SK-N-SH (cell line): ENCODE measurements around the gene DCHS1. TPM values are rescaled to one million over a fixed set of nuclear protein-coding genes. Genes with fewer than 3 reads are reported as not detected.
A peak's percentile ranks its signal among the peaks of the same experiment; 100 is the strongest.

Experiments
- CTCF ChIA-PET: fragments of 300-600, 350-600 bp; formaldehyde crosslinking; extraction: SDS; loops from one replicate; lab custom pipeline; 2021; lab: Yijun Ruan, JAX
- POLR2A ChIA-PET: fragments of 350-600 bp; sonication (Branson Sonifier 250); formaldehyde crosslinking; extraction: SDS; loops from one replicate; lab custom pipeline; 2020; ENCODE audit warnings: antibody characterized with exemption, inconsistent platforms; lab: Yijun Ruan, JAX
- DNase-seq: peaks from one replicate; pipeline ENCODE4 v3.0.0; 2012
- H2AFZ ChIP-seq: fragments of 200-600 bp; sonication (generic); 2 replicates; pipeline ENCODE4 v1.8.1; 2016; ENCODE audit warnings: antibody characterized with exemption, mild to moderate bottlenecking, low read depth
- H3F3A ChIP-seq: fragments of 200-600 bp; sonication (generic); replicated peaks from 2 replicates; pipeline ENCODE3; 2016; ENCODE audit warnings: antibody characterized with exemption, mild to moderate bottlenecking; ENCODE audit not compliant: insufficient read depth
- H3K27ac ChIP-seq, 2 experiments: fragments of 200-500 bp in 1 of 2; fragments of 200-600 bp in 1 of 2; sonication (Bioruptor generic) in 1 of 2; sonication (generic), shearing (Covaris generic) in 1 of 2; 2 replicates each; pipeline versions ENCODE4 v1.5.1 to v1.6.1; 2014 to 2016; ENCODE audit warnings: low read depth in 2 of 2, inconsistent platforms in 1 of 2, low read length in 1 of 2, mild to moderate bottlenecking in 1 of 2, mixed read lengths in 1 of 2
- H3K27me3 ChIP-seq: fragments of 200-600 bp; sonication (generic), shearing (Covaris generic); 2 replicates; pipeline ENCODE4 v1.6.1; 2016; ENCODE audit warnings: mixed run types; ENCODE audit not compliant: insufficient read depth
- H3K36me3 ChIP-seq, 2 experiments: fragments of 200-500 bp in 1 of 2; fragments of 200-600 bp in 1 of 2; sonication (Bioruptor generic) in 1 of 2; sonication (generic) in 1 of 2; replicated peaks in 1 of 2; 2 replicates each; pipeline versions ENCODE3 to v1.5.1; 2014 to 2016; ENCODE audit warnings: low read length in 1 of 2, mild to moderate bottlenecking in 1 of 2; ENCODE audit not compliant: insufficient read depth in 2 of 2, control insufficient read depth in 1 of 2
- H3K4me1 ChIP-seq, 2 experiments: fragments of 200-500 bp in 1 of 2; fragments of 200-600 bp in 1 of 2; sonication (Bioruptor generic) in 1 of 2; sonication (generic), shearing (Covaris generic) in 1 of 2; 2 replicates each; pipeline versions ENCODE4 v1.5.1 to v1.6.1; 2014 to 2016; ENCODE audit warnings: low read depth in 1 of 2, low read length in 1 of 2, mixed run types in 1 of 2; ENCODE audit not compliant: insufficient read depth in 2 of 2, control insufficient read depth in 1 of 2
- H3K4me2 ChIP-seq: fragments of 200-600 bp; sonication (generic), shearing (Covaris generic); 2 replicates; pipeline ENCODE4 v1.6.1; 2017; ENCODE audit warnings: mixed run types
- H3K4me3 ChIP-seq, 2 experiments: fragments of 200-500 bp in 1 of 2; fragments of 200-600 bp in 1 of 2; sonication (Bioruptor generic) in 1 of 2; sonication (generic), shearing (Covaris generic) in 1 of 2; 2 replicates each; pipeline versions ENCODE4 v1.5.1 to v1.8.1; 2014 to 2016; ENCODE audit warnings: low read depth in 2 of 2, inconsistent platforms in 1 of 2, low read length in 1 of 2, mild to moderate bottlenecking in 1 of 2, mixed read lengths in 1 of 2, moderate library complexity in 1 of 2
- H3K79me2 ChIP-seq: fragments of 200-600 bp; sonication (generic); 2 replicates; pipeline ENCODE4 v1.8.1; 2017; ENCODE audit warnings: mild to moderate bottlenecking; ENCODE audit not compliant: insufficient read depth
- H3K9ac ChIP-seq: fragments of 200-600 bp; sonication (generic); 2 replicates; pipeline ENCODE4 v1.6.1; 2017; ENCODE audit warnings: mixed run types
- H3K9me2 ChIP-seq: fragments of 200-600 bp; sonication (generic); 2 replicates; pipeline ENCODE4 v1.6.1; 2017; ENCODE audit warnings: mixed run types
- H3K9me3 ChIP-seq: fragments of 200-600 bp; sonication (generic); 2 replicates; pipeline ENCODE4 v1.6.1; 2017; ENCODE audit warnings: mixed run types, mild to moderate bottlenecking, moderate library complexity
- H4K20me1 ChIP-seq: fragments of 200-600 bp; sonication (generic); 2 replicates; pipeline ENCODE4 v1.6.1; 2017; ENCODE audit warnings: mild to moderate bottlenecking, mixed run types; ENCODE audit not compliant: insufficient read depth
- EP300 ChIP-seq, 2 experiments: IDR thresholded peaks; 2 replicates each; pipeline versions ENCODE4 v1.4.0 to v1.6.1; 2012; ENCODE audit warnings: borderline replicate concordance in 1 of 2, low read depth in 1 of 2, low read length in 1 of 2
- EZH2phosphoT487 ChIP-seq: fragments of 200-600 bp; sonication (generic); IDR thresholded peaks from 2 replicates; pipeline ENCODE4 v1.6.1; 2017; ENCODE audit warnings: low read depth, mixed run types, mild to moderate bottlenecking, antibody characterized with exemption, moderate library complexity, borderline replicate concordance
- FOSL2 ChIP-seq: IDR thresholded peaks from 2 replicates; pipeline ENCODE4 v1.4.0; 2012; ENCODE audit warnings: low read depth, mild to moderate bottlenecking, moderate library complexity, borderline replicate concordance
- FOXJ3 ChIP-seq: sonication (generic); formaldehyde crosslinking; IDR thresholded peaks from 2 replicates; pipeline ENCODE4 v1.5.1; 2020; ENCODE audit warnings: mild to moderate bottlenecking, missing genetic modification reagents
- FOXM1 ChIP-seq: IDR thresholded peaks from 2 replicates; pipeline ENCODE4 v1.4.0; 2012; ENCODE audit warnings: low read depth, mild to moderate bottlenecking
- GATA2 ChIP-seq: sonication (generic); formaldehyde crosslinking; IDR thresholded peaks from 2 replicates; pipeline ENCODE4 v1.5.0; 2020; ENCODE audit warnings: mild to moderate bottlenecking, missing genetic modification reagents
- JUND ChIP-seq: IDR thresholded peaks from 2 replicates; pipeline ENCODE4 v1.4.0; 2012
- MEF2A ChIP-seq: IDR thresholded peaks from 2 replicates; pipeline ENCODE4 v1.4.0; 2012; ENCODE audit warnings: low read depth, borderline replicate concordance
- MXI1 ChIP-seq: IDR thresholded peaks from 2 replicates; pipeline ENCODE4 v1.6.1; 2012; ENCODE audit warnings: mild to moderate bottlenecking, low read depth, low read length, improper control_type of control experiment
- NFIC ChIP-seq: IDR thresholded peaks from 2 replicates; pipeline ENCODE4 v1.4.0; 2012; ENCODE audit warnings: borderline replicate concordance
- NRF1 ChIP-seq: IDR thresholded peaks from 2 replicates; pipeline ENCODE4 v1.6.1; 2012; ENCODE audit warnings: low read depth, mild to moderate bottlenecking, low read length
- POLR2AphosphoS5 ChIP-seq: IDR thresholded peaks from 2 replicates; pipeline ENCODE4 v1.6.1; 2012; ENCODE audit warnings: low read depth, low read length
- RAD21 ChIP-seq: IDR thresholded peaks from 2 replicates; pipeline ENCODE4 v1.6.1; 2012; ENCODE audit warnings: mild to moderate bottlenecking, low read length
- RCOR1 ChIP-seq: fragments of 150-350 bp; IDR thresholded peaks from 2 replicates; pipeline ENCODE4 v1.6.1; 2017; ENCODE audit warnings: antibody characterized with exemption, low read length
- RXRA ChIP-seq: IDR thresholded peaks from 2 replicates; pipeline ENCODE4 v1.4.0; 2012; ENCODE audit warnings: low read depth, mild to moderate bottlenecking, borderline replicate concordance
- SIN3A ChIP-seq: IDR thresholded peaks from 2 replicates; pipeline ENCODE4 v1.6.1; 2012; ENCODE audit warnings: low read depth, mild to moderate bottlenecking, low read length, moderate library complexity, borderline replicate concordance
- SMC3 ChIP-seq: IDR thresholded peaks from 2 replicates; pipeline ENCODE4 v1.6.1; 2012; ENCODE audit warnings: low read depth, low read length, improper control_type of control experiment
- TAF1 ChIP-seq: IDR thresholded peaks from 2 replicates; pipeline ENCODE4 v1.6.1; 2012; ENCODE audit warnings: low read depth, mild to moderate bottlenecking, low read length, moderate library complexity, borderline replicate concordance
- TCF12 ChIP-seq: IDR thresholded peaks from 2 replicates; pipeline ENCODE4 v1.4.0; 2012
- TEAD4 ChIP-seq: IDR thresholded peaks from 2 replicates; pipeline ENCODE4 v1.4.0; 2012; ENCODE audit warnings: mild to moderate bottlenecking, borderline replicate concordance; ENCODE audit not compliant: insufficient read depth
- USF2 ChIP-seq: fragments of 150-350 bp; IDR thresholded peaks from 2 replicates; pipeline ENCODE4 v1.6.1; 2017; ENCODE audit warnings: antibody characterized with exemption, low read length, low read depth, borderline replicate concordance
- YY1 ChIP-seq: IDR thresholded peaks from 2 replicates; pipeline ENCODE4 v1.4.0; 2012; ENCODE audit warnings: low read depth, mild to moderate bottlenecking
- WGBS: methylation state at CpG from one replicate; pipeline ENCODE4 v1.1.6; 2017; ENCODE audit warnings: low lambda C conversion rate; 5-methylcytosine and 5-hydroxymethylcytosine counted together
- polyA plus RNA-seq, 3 experiments: library from polyadenylated mRNA; depleted of rRNA; stranded (reverse); fragments of >200 nt; gene quantifications; 2 replicates each; pipeline ENCODE4 v1.2.3, GENCODE V29; 2012
- TF ChIP-seq, protein P1 (sequence below): fragments of 200-600 bp; sonication (generic); IDR thresholded peaks from 2 replicates; pipeline ENCODE4 v1.6.1; 2017; ENCODE audit warnings: antibody characterized with exemption, mild to moderate bottlenecking, moderate library complexity
- TF ChIP-seq, protein P2 (sequence below): IDR thresholded peaks from 2 replicates; pipeline ENCODE4; 2012
- TF ChIP-seq, protein P3 (sequence below): fragments of 150-350 bp; IDR thresholded peaks from 2 replicates; pipeline ENCODE4 v1.6.1; 2016; ENCODE audit warnings: mild to moderate bottlenecking, low read depth, low read length
- TF ChIP-seq, protein P4 (sequence below): IDR thresholded peaks from 2 replicates; pipeline ENCODE4 v1.4.0; 2012; ENCODE audit warnings: low read depth, borderline replicate concordance
- TF ChIP-seq, protein P5 (sequence below): IDR thresholded peaks from 2 replicates; pipeline ENCODE4 v1.4.0; 2012; ENCODE audit warnings: low read depth

Gene DCHS1
- polyA plus RNA-seq, 1 of the 3 experiments (the other 2 are of a cell fraction), result 5.7 TPM

- H3K4me3 ChIP-seq, result no peak overlapping the region; a peak in 1 of 4 replicates
- no peaks in the 10 kb centered on the region for H3K9me2 ChIP-seq
- H3K79me2 ChIP-seq, result peaks cover 7% of the 10 kb centered on the region; the same call in 1 of the 2 replicates
- H3K4me1 ChIP-seq, result peaks cover 17 to 27% of the 10 kb centered on the region in 2 experiments
- peak; percentile 56 for DNase-seq
- H3K36me3 ChIP-seq, result no peaks in the 10 kb centered on the region
- no peaks in the 10 kb centered on the region for H3K9me3 ChIP-seq
- peak overlapping the region; percentile 24; the same call in 1 of the 2 replicates for H3K9ac ChIP-seq
- ChIA-PET POLR2A (no interaction called here), CTCF (interaction anchor here (1.0 to 2.2 kb wide), 3 partner anchors 28 to 107 kb away, joined by 3 to 6 read pairs (median 5); partner anchors contain the start of gene MRPL17)
- H3K27me3 ChIP-seq, result no peaks in the 10 kb centered on the region
- no peak overlapping the region; the same call in 1 of the 2 replicates for H2AFZ ChIP-seq
- peak overlapping the region; percentile 90 to 93 for H3K27ac ChIP-seq
- H3F3A ChIP-seq, result peaks cover 28% of the 10 kb centered on the region
- no peaks in the 10 kb centered on the region; the same call in 1 of the 2 replicates for H4K20me1 ChIP-seq
- WGBS, result 11% methylated on average over 5 of the region's 6 CpGs
- H3K4me2 ChIP-seq, result peak overlapping the region; percentile 61
- TF ChIP-seq POLR2AphosphoS5 (peak; percentile 75), MEF2A (no peak), FOSL2 (peak; percentile 28; the same call in 1 of the 2 replicates), FOXJ3 (CRISPR knock-in tag) (no peak), EZH2phosphoT487 (no peak), TAF1 (no peak; the same call in 1 of the 2 replicates), USF2 (no peak), MXI1 (no peak), GATA2 (no peak), TEAD4 (peak; percentile 76; the same call in 1 of the 2 replicates), JUND (peak; percentile 64), SIN3A (no peak; the same call in 1 of the 2 replicates), RAD21 (no peak), SMC3 (no peak; the same call in 1 of the 2 replicates), NFIC (peak; percentile 99), FOXM1 (peak; percentile 76; the same call in 1 of the 2 replicates), RCOR1 (no peak), TCF12 (peak; percentile 97), YY1 (peak; percentile 31; the same call in 1 of the 2 replicates), EP300 (IDR thresholded peaks at IDR 0.05; ENCODE audit: borderline replicate concordance in 1 of 2, low read depth in 1 of 2, low read length in 1 of 2) (peak; percentile 10 to 85; a peak in 1 of 4 replicates), RXRA (peak; percentile 51; the same call in 1 of the 2 replicates), NRF1 (no peak)
- TF ChIP-seq, protein P1, sequence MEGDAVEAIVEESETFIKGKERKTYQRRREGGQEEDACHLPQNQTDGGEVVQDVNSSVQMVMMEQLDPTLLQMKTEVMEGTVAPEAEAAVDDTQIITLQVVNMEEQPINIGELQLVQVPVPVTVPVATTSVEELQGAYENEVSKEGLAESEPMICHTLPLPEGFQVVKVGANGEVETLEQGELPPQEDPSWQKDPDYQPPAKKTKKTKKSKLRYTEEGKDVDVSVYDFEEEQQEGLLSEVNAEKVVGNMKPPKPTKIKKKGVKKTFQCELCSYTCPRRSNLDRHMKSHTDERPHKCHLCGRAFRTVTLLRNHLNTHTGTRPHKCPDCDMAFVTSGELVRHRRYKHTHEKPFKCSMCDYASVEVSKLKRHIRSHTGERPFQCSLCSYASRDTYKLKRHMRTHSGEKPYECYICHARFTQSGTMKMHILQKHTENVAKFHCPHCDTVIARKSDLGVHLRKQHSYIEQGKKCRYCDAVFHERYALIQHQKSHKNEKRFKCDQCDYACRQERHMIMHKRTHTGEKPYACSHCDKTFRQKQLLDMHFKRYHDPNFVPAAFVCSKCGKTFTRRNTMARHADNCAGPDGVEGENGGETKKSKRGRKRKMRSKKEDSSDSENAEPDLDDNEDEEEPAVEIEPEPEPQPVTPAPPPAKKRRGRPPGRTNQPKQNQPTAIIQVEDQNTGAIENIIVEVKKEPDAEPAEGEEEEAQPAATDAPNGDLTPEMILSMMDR, result no peak
- TF ChIP-seq, protein P2, sequence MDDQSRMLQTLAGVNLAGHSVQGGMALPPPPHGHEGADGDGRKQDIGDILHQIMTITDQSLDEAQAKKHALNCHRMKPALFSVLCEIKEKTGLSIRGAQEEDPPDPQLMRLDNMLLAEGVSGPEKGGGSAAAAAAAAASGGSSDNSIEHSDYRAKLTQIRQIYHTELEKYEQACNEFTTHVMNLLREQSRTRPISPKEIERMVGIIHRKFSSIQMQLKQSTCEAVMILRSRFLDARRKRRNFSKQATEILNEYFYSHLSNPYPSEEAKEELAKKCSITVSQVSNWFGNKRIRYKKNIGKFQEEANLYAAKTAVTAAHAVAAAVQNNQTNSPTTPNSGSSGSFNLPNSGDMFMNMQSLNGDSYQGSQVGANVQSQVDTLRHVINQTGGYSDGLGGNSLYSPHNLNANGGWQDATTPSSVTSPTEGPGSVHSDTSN, result peak; percentile 77
- TF ChIP-seq, protein P3, sequence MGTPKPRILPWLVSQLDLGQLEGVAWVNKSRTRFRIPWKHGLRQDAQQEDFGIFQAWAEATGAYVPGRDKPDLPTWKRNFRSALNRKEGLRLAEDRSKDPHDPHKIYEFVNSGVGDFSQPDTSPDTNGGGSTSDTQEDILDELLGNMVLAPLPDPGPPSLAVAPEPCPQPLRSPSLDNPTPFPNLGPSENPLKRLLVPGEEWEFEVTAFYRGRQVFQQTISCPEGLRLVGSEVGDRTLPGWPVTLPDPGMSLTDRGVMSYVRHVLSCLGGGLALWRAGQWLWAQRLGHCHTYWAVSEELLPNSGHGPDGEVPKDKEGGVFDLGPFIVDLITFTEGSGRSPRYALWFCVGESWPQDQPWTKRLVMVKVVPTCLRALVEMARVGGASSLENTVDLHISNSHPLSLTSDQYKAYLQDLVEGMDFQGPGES, result no peak
- TF ChIP-seq, protein P4, sequence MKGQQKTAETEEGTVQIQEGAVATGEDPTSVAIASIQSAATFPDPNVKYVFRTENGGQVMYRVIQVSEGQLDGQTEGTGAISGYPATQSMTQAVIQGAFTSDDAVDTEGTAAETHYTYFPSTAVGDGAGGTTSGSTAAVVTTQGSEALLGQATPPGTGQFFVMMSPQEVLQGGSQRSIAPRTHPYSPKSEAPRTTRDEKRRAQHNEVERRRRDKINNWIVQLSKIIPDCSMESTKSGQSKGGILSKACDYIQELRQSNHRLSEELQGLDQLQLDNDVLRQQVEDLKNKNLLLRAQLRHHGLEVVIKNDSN, result no peak
- TF ChIP-seq, protein P5, sequence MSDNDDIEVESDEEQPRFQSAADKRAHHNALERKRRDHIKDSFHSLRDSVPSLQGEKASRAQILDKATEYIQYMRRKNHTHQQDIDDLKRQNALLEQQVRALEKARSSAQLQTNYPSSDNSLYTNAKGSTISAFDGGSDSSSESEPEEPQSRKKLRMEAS, result peak; percentile 45; the same call in 1 of the 2 replicates
Observed at GRCh38 chr11:6576471-6577373, 78.9 kb downstream of the DCHS1 start.
